Activated CD4-positive, alpha-beta T cell treated with anti-CD3 and anti-CD28 coated beads, Interleukin-2, Interleukin-4, amounts not matched to agents 100 ng/mL and 50 ng/mL, durations not matched to agents 16 hours and 8 hours (primary cell): ENCODE data around the gene SLX4IP.
A peak's percentile ranks its signal among the peaks of the same experiment; 100 is the strongest.

Experiments used
- DNase-seq: peaks from one replicate; pipeline ENCODE4 v3.0.0-alpha.2; 2020; ENCODE audit warnings: low spot score

The SLX4IP gene

GRCh38 chr20:10466855-10467254 lies 31.8 kb downstream of the SLX4IP start:
- DNase-seq = no peak

- no peak for DNase-seq
Measured at GRCh38 chr20:10467681-10468339, 32.7 kb downstream of the SLX4IP start.

- DNase-seq = no peak
Measured at GRCh38 chr20:10468340-10468845, 33.3 kb downstream of the SLX4IP start.

- DNase-seq = no peak
Measured at GRCh38 chr20:10469056-10469455, 34.0 kb downstream of the SLX4IP start.

- peak; percentile 33 for DNase-seq
Measured at GRCh38 chr20:10469599-10469998, 34.5 kb downstream of the SLX4IP start.

GRCh38 chr20:10470276-10470675 lies 35.2 kb downstream of the SLX4IP start:
- no peak for DNase-seq

- DNase-seq = no peak
Measured at GRCh38 chr20:10472871-10473270, 37.8 kb downstream of the SLX4IP start.

GRCh38 chr20:10474606-10475184 lies 39.6 kb downstream of the SLX4IP start:
- DNase-seq = no peak

GRCh38 chr20:10475225-10475624 lies 40.1 kb downstream of the SLX4IP start:
- DNase-seq = peak; percentile 25

GRCh38 chr20:10476319-10476724 lies 41.2 kb downstream of the SLX4IP start:
- DNase-seq = peak; percentile 44

- DNase-seq = peak; percentile 51
Measured at GRCh38 chr20:10478205-10478604, 43.1 kb downstream of the SLX4IP start.

- DNase-seq = no peak
Measured at GRCh38 chr20:10478930-10479329, 43.8 kb downstream of the SLX4IP start.

GRCh38 chr20:10481676-10482075 lies 46.6 kb downstream of the SLX4IP start:
- no peak for DNase-seq

GRCh38 chr20:10483691-10484090 lies 48.6 kb downstream of the SLX4IP start:
- DNase-seq = no peak

- no peak for DNase-seq
Measured at GRCh38 chr20:10487142-10488136, 52.3 kb downstream of the SLX4IP start.

- no peak for DNase-seq
Measured at GRCh38 chr20:10488534-10488933, 53.4 kb downstream of the SLX4IP start.

- DNase-seq = no peak
Measured at GRCh38 chr20:10489853-10490252, 54.7 kb downstream of the SLX4IP start.

GRCh38 chr20:10490257-10490656 lies 55.2 kb downstream of the SLX4IP start:
- no peak for DNase-seq

- no peak for DNase-seq
Measured at GRCh38 chr20:10490706-10491105, 55.6 kb downstream of the SLX4IP start.

GRCh38 chr20:10492065-10492464 lies 57.0 kb downstream of the SLX4IP start:
- no peak for DNase-seq

- DNase-seq = no peak
Measured at GRCh38 chr20:10492844-10493243, 57.7 kb downstream of the SLX4IP start.

- no peak for DNase-seq
Measured at GRCh38 chr20:10495173-10495572, 60.1 kb downstream of the SLX4IP start.

GRCh38 chr20:10496465-10496864 lies 61.4 kb downstream of the SLX4IP start:
- DNase-seq = no peak
